ENCODE measurements around the gene CASP5. TPM values are rescaled to one million over a fixed set of nuclear protein-coding genes. Genes with fewer than 3 reads are reported as not detected.

CASP5 gene
- total RNA-seq, 1 experiment from 2014 or later = not detected

DNA sequence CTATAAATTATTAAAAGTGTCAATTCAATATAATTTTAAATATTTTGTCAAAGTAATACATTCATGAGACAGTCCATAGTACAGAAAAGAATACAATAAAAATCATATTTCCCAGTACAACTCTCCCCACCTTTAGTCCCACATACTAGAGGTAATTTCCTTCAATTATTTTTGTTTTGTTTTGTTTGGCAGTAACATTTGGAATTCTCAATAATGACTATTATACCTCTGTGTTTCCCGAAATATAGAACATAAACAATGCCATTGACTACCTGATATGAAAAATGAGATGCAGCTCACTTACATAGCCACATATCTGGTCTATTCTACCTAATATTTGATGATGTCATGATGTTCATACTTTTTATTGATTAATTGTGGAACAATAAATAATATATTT is 30.2 kb downstream of the CASP5 start:
- Histone ChIP-seq H4K20me1 (ENCODE audit: insufficient read depth) (no peaks in the 10 kb centered on the region), H3K36me3 (ENCODE audit: low read depth) (no peaks in the 10 kb centered on the region), H3K4me3 (no peak overlapping the region), H3K79me2 (ENCODE audit: low read depth) (no peaks in the 10 kb centered on the region), H3K4me2 (no peak overlapping the region), H2AFZ (no peak overlapping the region), H3F3A (ENCODE audit: insufficient read depth, low read depth) (no peaks in the 10 kb centered on the region), H3K27ac (no peak overlapping the region), H3K4me1 (replicated peaks; ENCODE audit: insufficient read depth) (no peaks in the 10 kb centered on the region), H3K9me3 (ENCODE audit: insufficient read depth, low read depth) (0 out of 2 replicates have a peak, but pooled peaks cover 11% of the 10 kb centered on the region), H3K9me2 (ENCODE audit: insufficient read depth) (no peaks in the 10 kb centered on the region), H3K27me3 (ENCODE audit: insufficient read depth, low read depth) (no peaks in the 10 kb centered on the region)
- POLR2A ChIA-PET (ENCODE audit: unreplicated experiment) = no interaction called here
- no peak for TF ChIP-seq EZH2 (IDR thresholded peaks at IDR 0.05; ENCODE audit: low read depth)
- TF ChIP-seq CTCF (conservative IDR thresholded peaks at IDR 0.05) = no peak
- no peak for DNase-seq
- intact Hi-C loops (cut with micrococcal nuclease; ENCODE audit: unreplicated experiment) = no loop called here
- no TSS peak for BruUV-seq (replicated peaks)
- CTCF ChIA-PET = no interaction called here

GRCh38 chr11:104991994-104992393 is 31.0 kb downstream of the CASP5 start:
- Histone ChIP-seq H3K9me2 (ENCODE audit: insufficient read depth) (no peaks in the 10 kb centered on the region), H3K4me3 (no peak overlapping the region), H3K27ac (no peak overlapping the region), H3K27me3 (ENCODE audit: insufficient read depth, low read depth) (no peaks in the 10 kb centered on the region), H3K4me1 (replicated peaks; ENCODE audit: insufficient read depth) (no peaks in the 10 kb centered on the region), H3F3A (ENCODE audit: insufficient read depth, low read depth) (no peaks in the 10 kb centered on the region), H4K20me1 (ENCODE audit: insufficient read depth) (no peaks in the 10 kb centered on the region), H3K36me3 (ENCODE audit: low read depth) (no peaks in the 10 kb centered on the region), H3K9me3 (ENCODE audit: insufficient read depth, low read depth) (0 out of 2 replicates have a peak, but pooled peaks cover 11% of the 10 kb centered on the region), H2AFZ (no peak overlapping the region), H3K4me2 (no peak overlapping the region), H3K79me2 (ENCODE audit: low read depth) (no peaks in the 10 kb centered on the region)
- POLR2A ChIA-PET (ENCODE audit: unreplicated experiment) = no interaction called here
- intact Hi-C loops (cut with micrococcal nuclease; ENCODE audit: unreplicated experiment) = no loop called here
- CTCF ChIA-PET = no interaction called here
- DNase-seq = no peak
- TF ChIP-seq CTCF (conservative IDR thresholded peaks at IDR 0.05) (no peak), EZH2 (IDR thresholded peaks at IDR 0.05; ENCODE audit: low read depth) (no peak)
- no TSS peak for BruUV-seq (replicated peaks)

DNA sequence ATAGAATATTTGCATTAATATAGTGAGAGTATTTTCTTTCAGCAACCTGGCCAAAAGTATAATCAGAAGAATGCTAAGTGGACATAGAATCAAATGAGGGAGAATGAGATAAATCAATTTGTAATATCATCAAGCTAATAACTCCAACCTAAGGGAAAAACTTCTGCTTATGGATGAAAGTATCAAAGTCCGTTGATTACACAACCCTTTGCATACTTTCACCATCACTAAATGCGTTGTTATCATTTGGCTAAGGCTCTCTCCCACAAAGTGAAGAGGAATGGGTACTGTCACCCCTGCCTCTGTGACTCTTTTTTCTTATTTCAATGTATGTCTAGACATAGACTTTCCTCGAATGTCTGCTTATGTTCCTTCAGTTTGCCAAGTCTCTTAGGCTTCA is 38.2 kb downstream of the CASP5 start:
- H3K27me3 ChIP-seq (ENCODE audit: insufficient read depth, low read depth) = no peaks in the 10 kb centered on the region
- no peaks in the 10 kb centered on the region for H3K79me2 ChIP-seq (ENCODE audit: low read depth)
- no peak overlapping the region for H3K4me3 ChIP-seq
- H3K4me2 ChIP-seq = no peak overlapping the region
- H3K4me1 ChIP-seq (replicated peaks; ENCODE audit: insufficient read depth) = no peaks in the 10 kb centered on the region
- ChIA-PET CTCF (no interaction called here), POLR2A (ENCODE audit: unreplicated experiment) (no interaction called here)
- 0 out of 2 replicates have a peak, but pooled peaks cover 11% of the 10 kb centered on the region for H3K9me3 ChIP-seq (ENCODE audit: insufficient read depth, low read depth)
- H3F3A ChIP-seq (ENCODE audit: insufficient read depth, low read depth) = no peaks in the 10 kb centered on the region
- no peak overlapping the region for H2AFZ ChIP-seq
- peaks cover 4% of the 10 kb centered on the region; the same call in 1 of the 2 replicates for H3K9me2 ChIP-seq (ENCODE audit: insufficient read depth)
- no peak overlapping the region for H3K27ac ChIP-seq
- intact Hi-C loops (cut with micrococcal nuclease; ENCODE audit: unreplicated experiment) = no loop called here
- TF ChIP-seq CTCF (conservative IDR thresholded peaks at IDR 0.05) (no peak), EZH2 (IDR thresholded peaks at IDR 0.05; ENCODE audit: low read depth) (no peak)
- no peak for DNase-seq
- no peaks in the 10 kb centered on the region for H4K20me1 ChIP-seq (ENCODE audit: insufficient read depth)
- BruUV-seq (replicated peaks) = no TSS peak
- H3K36me3 ChIP-seq (ENCODE audit: low read depth) = no peaks in the 10 kb centered on the region
